ENCODE data around the gene PRDX5. TPM values are rescaled to one million over a fixed set of nuclear protein-coding genes. Genes with fewer than 3 reads are reported as not detected.
"Not testable (repeated sequence)": the region's sequence is repeated elsewhere in the genome, so short reads cannot be mapped to it uniquely, and the experiment has no call there.

Gene PRDX5
- total and polyA plus RNA-seq, 2 experiments from 2014 or later = 260 to 436 TPM

DNA sequence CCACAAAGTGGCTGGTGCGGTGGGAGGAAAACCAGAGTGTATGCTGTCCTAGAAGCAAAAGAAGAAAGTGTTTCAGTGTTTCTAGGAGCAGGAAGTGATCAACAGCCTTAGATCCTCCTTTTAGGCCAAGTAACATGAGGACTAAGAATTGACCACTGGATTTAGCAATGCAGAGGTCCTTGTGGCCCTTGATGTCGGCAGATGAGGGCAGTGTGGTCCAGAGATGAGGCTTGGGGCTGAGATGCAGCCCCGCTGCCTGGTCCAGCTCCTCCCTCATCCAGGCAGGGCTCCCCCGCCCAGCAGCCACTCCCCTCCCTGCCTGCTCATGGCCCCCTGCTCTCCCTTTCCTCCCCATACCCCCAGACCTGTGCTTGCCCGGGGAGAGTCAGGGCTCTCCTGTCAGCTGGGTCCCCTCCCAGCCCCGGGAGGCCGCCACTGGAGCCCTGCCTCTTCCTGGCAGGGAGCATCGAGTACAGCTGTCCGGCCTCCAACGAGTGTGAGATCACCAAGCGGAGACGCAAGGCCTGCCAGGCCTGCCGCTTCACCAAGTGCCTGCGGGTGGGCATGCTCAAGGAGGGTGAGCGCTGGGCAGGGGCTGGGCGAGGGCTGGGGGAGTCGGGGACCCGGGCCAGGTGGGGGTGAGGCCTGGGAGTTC is 4.3 kb upstream of the PRDX5 start:
- Histone ChIP-seq H3K4me1 (ENCODE audit: insufficient read depth) (peaks cover 14% of the 10 kb centered on the region; the same call in 1 of the 2 replicates), H3K4me2 (ENCODE audit: unreplicated experiment) (peak overlapping the region; percentile 52), H3K9ac (peak overlapping the region; percentile 76), H2AFZ (peak overlapping the region; percentile 71), H3K79me2 (ENCODE audit: insufficient read depth) (peaks cover 71% of the 10 kb centered on the region), H3K9me3 (ENCODE audit: low read depth) (no peaks in the 10 kb centered on the region), H3K27ac (peak overlapping the region; percentile 57), H3F3A (ENCODE audit: insufficient read depth) (peaks cover 10% of the 10 kb centered on the region), H3K9me2 (ENCODE audit: insufficient read depth) (no peaks in the 10 kb centered on the region), H3K4me3 (peak overlapping the region; percentile 58), H3K36me3 (ENCODE audit: low read depth) (no peaks in the 10 kb centered on the region), H4K20me1 (ENCODE audit: insufficient read depth) (no peaks in the 10 kb centered on the region), H3K27me3 (replicated peaks; ENCODE audit: insufficient read depth) (no peaks in the 10 kb centered on the region)
- WGBS, 2 experiments (ENCODE audit: low coverage in 1 of 2, low lambda C conversion rate in 2 of 2, missing lambda C conversion rate in 2 of 2) = 12 to 20% methylated on average over 14 to 15 of the region's 18 CpGs
- in situ Hi-C loops (cut with MboI) = no loop called here
- DNase-seq = peak; percentile 90
- no peak for TF ChIP-seq EZH2 (IDR thresholded peaks at IDR 0.05; ENCODE audit: insufficient read depth, poor library complexity, severe bottlenecking)
- no peak for TF ChIP-seq EZH2phosphoT487 (IDR thresholded peaks at IDR 0.05; ENCODE audit: insufficient read depth, low read depth)

DNA sequence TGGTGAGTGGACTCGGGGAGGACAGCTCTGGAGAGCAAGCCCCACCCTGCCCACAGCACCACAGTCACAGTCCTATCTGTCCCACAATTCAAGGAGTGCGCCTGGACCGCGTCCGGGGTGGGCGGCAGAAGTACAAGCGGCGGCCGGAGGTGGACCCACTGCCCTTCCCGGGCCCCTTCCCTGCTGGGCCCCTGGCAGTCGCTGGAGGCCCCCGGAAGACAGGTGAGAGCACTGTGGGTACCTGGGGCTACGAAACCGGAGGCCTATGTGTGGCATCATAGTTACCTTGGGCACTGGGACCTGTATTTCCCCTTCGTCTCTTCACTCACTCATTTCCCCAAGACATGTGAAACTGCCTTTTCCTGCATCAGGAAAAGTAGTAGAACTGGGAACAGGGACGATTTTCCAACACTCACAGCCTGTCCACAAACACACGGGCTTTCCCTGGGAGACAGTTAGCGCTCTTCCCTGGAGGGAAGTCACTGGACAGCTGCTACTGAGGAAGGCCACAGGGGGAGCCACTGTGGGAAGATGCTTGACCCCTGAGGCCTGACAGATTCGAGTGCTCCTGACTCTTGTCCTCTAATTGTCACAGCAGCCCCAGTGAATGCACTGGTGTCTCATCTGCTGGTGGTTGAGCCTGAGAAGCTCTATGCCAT is 3.6 kb upstream of the PRDX5 start:
- peaks cover 75% of the 10 kb centered on the region for H3K79me2 ChIP-seq (ENCODE audit: insufficient read depth)
- in situ Hi-C loops (cut with MboI) = no loop called here
- TF ChIP-seq EZH2phosphoT487 (IDR thresholded peaks at IDR 0.05; ENCODE audit: insufficient read depth, low read depth) (no peak), EZH2 (IDR thresholded peaks at IDR 0.05; ENCODE audit: insufficient read depth, poor library complexity, severe bottlenecking) (no peak)

GRCh38 chr11:64314805-64315561 is 2.9 kb upstream of the PRDX5 start:
- DNase-seq = no peak
- in situ Hi-C loops (cut with MboI) = no loop called here
- H3K36me3 ChIP-seq (ENCODE audit: low read depth) = no peaks in the 10 kb centered on the region
- H3K27ac ChIP-seq = peak overlapping the region; percentile 57; the same call in 1 of the 2 replicates
- peaks cover 75% of the 10 kb centered on the region for H3K79me2 ChIP-seq (ENCODE audit: insufficient read depth)
- no peaks in the 10 kb centered on the region for H4K20me1 ChIP-seq (ENCODE audit: insufficient read depth)
- H3K4me2 ChIP-seq (ENCODE audit: unreplicated experiment) = no peak overlapping the region
- H3K9me3 ChIP-seq (ENCODE audit: low read depth) = no peaks in the 10 kb centered on the region
- peak overlapping the region; percentile 76; the same call in 1 of the 2 replicates for H3K9ac ChIP-seq
- H2AFZ ChIP-seq = no peak overlapping the region
- no peak overlapping the region for H3K4me3 ChIP-seq
- 88 to 90% methylated on average over 24 of the region's 24 CpGs for WGBS, 2 experiments (ENCODE audit: low coverage in 1 of 2, low lambda C conversion rate in 2 of 2, missing lambda C conversion rate in 2 of 2)
- H3F3A ChIP-seq (ENCODE audit: insufficient read depth) = peaks cover 10% of the 10 kb centered on the region
- no peaks in the 10 kb centered on the region for H3K27me3 ChIP-seq (replicated peaks; ENCODE audit: insufficient read depth)
- TF ChIP-seq EZH2phosphoT487 (IDR thresholded peaks at IDR 0.05; ENCODE audit: insufficient read depth, low read depth) (no peak), EZH2 (IDR thresholded peaks at IDR 0.05; ENCODE audit: insufficient read depth, poor library complexity, severe bottlenecking) (no peak)
- peaks cover 23% of the 10 kb centered on the region for H3K4me1 ChIP-seq (ENCODE audit: insufficient read depth)
- no peaks in the 10 kb centered on the region for H3K9me2 ChIP-seq (ENCODE audit: insufficient read depth)

More for the DNA sequence above, 3.6 kb upstream of the PRDX5 start:
- Histone ChIP-seq H3K27me3 (replicated peaks; ENCODE audit: insufficient read depth) (no peaks in the 10 kb centered on the region), H3K9me2 (ENCODE audit: insufficient read depth) (no peaks in the 10 kb centered on the region), H3K9me3 (ENCODE audit: low read depth) (no peaks in the 10 kb centered on the region), H3K4me3 (peak overlapping the region; percentile 58), H3K27ac (peak overlapping the region; percentile 57), H3K4me2 (ENCODE audit: unreplicated experiment) (peak overlapping the region; percentile 52), H3K4me1 (ENCODE audit: insufficient read depth) (peaks cover 19% of the 10 kb centered on the region), H3F3A (ENCODE audit: insufficient read depth) (peaks cover 10% of the 10 kb centered on the region), H3K36me3 (ENCODE audit: low read depth) (no peaks in the 10 kb centered on the region), H3K9ac (peak overlapping the region; percentile 76), H4K20me1 (ENCODE audit: insufficient read depth) (no peaks in the 10 kb centered on the region), H2AFZ (peak overlapping the region; percentile 71)
- peak; percentile 52 for DNase-seq
- 47 to 56% methylated on average over 17 to 19 of the region's 19 CpGs for WGBS, 2 experiments (ENCODE audit: low coverage in 1 of 2, low lambda C conversion rate in 2 of 2, missing lambda C conversion rate in 2 of 2)

DNA sequence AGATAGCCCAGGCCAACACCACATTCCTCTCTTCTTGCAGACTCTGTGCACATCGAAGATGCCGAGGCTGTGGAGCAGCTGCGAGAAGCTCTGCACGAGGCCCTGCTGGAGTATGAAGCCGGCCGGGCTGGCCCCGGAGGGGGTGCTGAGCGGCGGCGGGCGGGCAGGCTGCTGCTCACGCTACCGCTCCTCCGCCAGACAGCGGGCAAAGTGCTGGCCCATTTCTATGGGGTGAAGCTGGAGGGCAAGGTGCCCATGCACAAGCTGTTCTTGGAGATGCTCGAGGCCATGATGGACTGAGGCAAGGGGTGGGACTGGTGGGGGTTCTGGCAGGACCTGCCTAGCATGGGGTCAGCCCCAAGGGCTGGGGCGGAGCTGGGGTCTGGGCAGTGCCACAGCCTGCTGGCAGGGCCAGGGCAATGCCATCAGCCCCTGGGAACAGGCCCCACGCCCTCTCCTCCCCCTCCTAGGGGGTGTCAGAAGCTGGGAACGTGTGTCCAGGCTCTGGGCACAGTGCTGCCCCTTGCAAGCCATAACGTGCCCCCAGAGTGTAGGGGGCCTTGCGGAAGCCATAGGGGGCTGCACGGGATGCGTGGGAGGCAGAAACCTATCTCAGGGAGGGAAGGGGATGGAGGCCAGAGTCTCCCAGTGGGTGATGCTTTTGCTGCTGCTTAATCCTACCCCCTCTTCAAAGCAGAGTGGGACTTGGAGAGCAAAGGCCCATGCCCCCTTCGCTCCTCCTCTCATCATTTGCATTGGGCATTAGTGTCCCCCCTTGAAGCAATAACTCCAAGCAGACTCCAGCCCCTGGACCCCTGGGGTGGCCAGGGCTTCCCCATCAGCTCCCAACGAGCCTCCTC is 2.0 kb upstream of the PRDX5 start:
- H3K27ac ChIP-seq; H3K36me3 ChIP-seq (ENCODE audit: low read depth); H3K9me3 ChIP-seq (ENCODE audit: low read depth); H2AFZ ChIP-seq; DNase-seq; H3K27me3 ChIP-seq (replicated peaks; ENCODE audit: insufficient read depth); H4K20me1 ChIP-seq (ENCODE audit: insufficient read depth); in situ Hi-C loops (cut with MboI); H3K9me2 ChIP-seq (ENCODE audit: insufficient read depth): not testable (repeated sequence)
- Histone ChIP-seq H3K4me3 (peak overlapping the region; percentile 88), H3K9ac (peak overlapping the region; percentile 94; the same call in 1 of the 2 replicates), H3F3A (ENCODE audit: insufficient read depth) (peaks cover 10% of the 10 kb centered on the region), H3K4me1 (ENCODE audit: insufficient read depth) (peaks cover 23% of the 10 kb centered on the region), H3K4me2 (ENCODE audit: unreplicated experiment) (peak overlapping the region; percentile 95), H3K79me2 (ENCODE audit: insufficient read depth) (peaks cover 71% of the 10 kb centered on the region)
- WGBS, 2 experiments (ENCODE audit: low coverage in 1 of 2, low lambda C conversion rate in 2 of 2, missing lambda C conversion rate in 2 of 2) = 64 to 66% methylated on average over 13 to 25 of the region's 25 CpGs

Data from GM23248 (cell line).